ENCODE measurements around the gene ADPRHL1.

Gene ADPRHL1

DNA sequence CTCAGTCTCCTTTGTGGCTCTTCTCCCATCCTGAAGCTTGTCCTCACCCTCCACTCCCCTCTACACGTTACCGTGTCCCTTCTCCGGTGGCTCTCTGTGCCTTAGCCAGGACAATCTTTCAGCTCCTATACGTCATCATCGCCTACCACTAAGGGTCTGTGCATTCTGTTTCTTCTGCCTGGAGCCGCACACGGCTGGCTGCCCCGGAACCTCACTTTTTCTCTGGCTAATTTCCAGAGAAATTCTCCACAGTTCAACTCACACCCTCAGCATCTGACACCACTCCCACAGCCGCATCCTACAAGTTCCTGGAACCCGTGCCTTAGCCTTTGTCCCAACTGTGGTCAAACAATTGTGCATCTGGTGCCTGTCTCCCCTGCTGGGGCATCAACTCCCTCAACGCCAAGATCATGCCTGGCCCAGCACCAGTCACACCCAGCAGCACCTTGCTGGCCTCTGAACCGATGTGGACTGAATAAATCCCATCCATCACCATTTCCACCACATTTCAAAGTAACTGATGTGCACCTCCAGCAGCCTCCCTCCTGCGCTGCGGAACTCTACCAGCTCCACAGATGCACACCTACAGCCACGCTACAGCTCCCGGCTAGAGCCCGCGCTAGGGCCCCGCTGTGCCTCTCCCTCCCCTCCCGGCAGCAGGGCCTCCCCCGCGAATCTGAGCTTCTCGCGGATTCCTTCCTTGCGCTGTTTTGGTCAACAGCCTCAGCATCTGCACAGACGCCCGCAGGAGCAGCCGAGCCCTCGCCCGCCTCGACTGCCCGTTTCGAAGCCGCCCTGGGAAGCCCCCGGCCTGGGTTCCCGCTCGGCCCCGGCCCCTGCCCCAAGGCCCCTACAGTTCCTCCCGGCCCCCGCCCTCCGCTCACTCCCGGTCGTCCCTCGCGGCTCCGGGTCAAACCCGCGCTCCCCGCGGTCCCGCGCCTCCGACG lies 36.5 kb upstream of the ADPRHL1 start:
- H3K27me3 Mint-ChIP-seq (ENCODE audit: low read depth), result no peaks in the 10 kb centered on the region
- H3K27ac Mint-ChIP-seq, result peak overlapping the region; percentile 82
- H3K4me1 Mint-ChIP-seq (ENCODE audit: low read depth), result peaks cover 43% of the 10 kb centered on the region
- peak; percentile 9 for DNase-seq (ENCODE audit: low spot score)
- H3K9me3 Mint-ChIP-seq, result no peaks in the 10 kb centered on the region
- peaks cover 4% of the 10 kb centered on the region for H3K36me3 Mint-ChIP-seq (ENCODE audit: low read depth)
- H3K4me3 Mint-ChIP-seq, result peak overlapping the region; percentile 95

DNA sequence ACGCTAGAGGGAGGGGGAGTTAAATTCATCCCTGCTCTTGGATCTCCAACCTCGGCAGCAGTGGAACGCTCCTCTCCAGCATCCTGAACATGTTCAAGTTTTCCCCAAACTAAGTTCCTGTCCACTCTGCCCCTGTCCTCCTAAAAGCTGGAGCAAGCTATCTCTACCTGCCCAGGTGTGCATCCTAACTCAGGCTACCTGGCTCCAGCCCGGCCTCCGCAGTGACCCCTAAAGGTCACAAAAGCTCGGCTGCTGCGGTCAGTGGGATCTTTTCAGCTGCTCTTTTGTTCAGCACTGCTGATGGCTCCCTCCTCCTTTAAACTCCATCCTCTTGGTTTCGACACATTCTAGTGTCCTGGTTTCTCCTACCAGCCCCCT lies 35.9 kb upstream of the ADPRHL1 start:
- Mint-ChIP-seq H3K9me3 (no peaks in the 10 kb centered on the region), H3K36me3 (ENCODE audit: low read depth) (peaks cover 1% of the 10 kb centered on the region), H3K4me1 (ENCODE audit: low read depth) (peaks cover 40% of the 10 kb centered on the region), H3K27ac (no peak overlapping the region), H3K4me3 (peak overlapping the region; percentile 95), H3K27me3 (ENCODE audit: low read depth) (no peaks in the 10 kb centered on the region)
- no peak for DNase-seq (ENCODE audit: low spot score)

DNA sequence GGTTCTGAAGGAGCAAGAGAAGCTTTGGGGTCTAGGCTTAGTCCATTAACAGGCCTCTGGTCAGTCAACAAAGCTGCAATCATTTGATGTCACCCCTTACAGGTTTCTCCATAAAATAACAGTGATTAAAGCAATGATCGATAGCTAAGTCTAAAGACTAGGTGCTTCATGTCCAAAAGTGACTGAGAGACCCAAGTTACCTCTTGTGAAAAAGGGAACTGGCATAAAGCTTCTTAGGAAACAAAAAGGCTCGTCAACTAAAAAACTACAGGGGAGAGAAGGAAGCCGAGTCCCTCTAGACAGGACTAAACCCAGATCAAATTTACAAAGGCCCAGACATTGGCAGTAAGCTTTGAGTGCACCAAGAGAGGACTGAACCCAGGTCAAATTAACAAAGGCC lies 35.0 kb upstream of the ADPRHL1 start:
- no peak for DNase-seq (ENCODE audit: low spot score)
- H3K9me3 Mint-ChIP-seq, result no peaks in the 10 kb centered on the region
- peak overlapping the region; percentile 3 for H3K4me3 Mint-ChIP-seq
- H3K36me3 Mint-ChIP-seq (ENCODE audit: low read depth), result peaks cover 1% of the 10 kb centered on the region
- no peaks in the 10 kb centered on the region for H3K27me3 Mint-ChIP-seq (ENCODE audit: low read depth)
- H3K27ac Mint-ChIP-seq, result no peak overlapping the region
- H3K4me1 Mint-ChIP-seq (ENCODE audit: low read depth), result peaks cover 32% of the 10 kb centered on the region

DNA sequence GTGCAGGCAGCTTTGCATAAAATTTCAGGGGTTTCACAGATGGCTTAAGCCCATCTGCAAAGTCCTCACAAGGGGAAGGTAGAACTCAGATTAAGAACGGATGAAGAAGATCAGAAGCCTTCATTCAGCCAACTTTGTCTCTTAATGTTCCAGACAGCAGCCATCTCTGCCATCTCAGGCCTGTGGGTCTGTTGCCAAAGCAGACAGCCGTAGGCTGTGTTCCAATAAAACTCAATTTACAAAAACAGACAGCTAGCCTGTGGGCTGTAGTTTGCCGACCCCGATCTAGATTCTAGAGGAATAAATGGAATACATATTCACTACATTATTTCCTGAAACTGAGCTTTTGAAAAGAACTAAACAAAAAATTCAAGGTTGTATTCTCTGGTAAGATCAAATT lies 33.4 kb upstream of the ADPRHL1 start:
- H3K36me3 Mint-ChIP-seq (ENCODE audit: low read depth), result peaks cover 4% of the 10 kb centered on the region
- no peak overlapping the region for H3K4me3 Mint-ChIP-seq
- DNase-seq (ENCODE audit: low spot score), result no peak
- H3K27ac Mint-ChIP-seq, result no peak overlapping the region
- H3K4me1 Mint-ChIP-seq (ENCODE audit: low read depth), result peaks cover 23% of the 10 kb centered on the region
- H3K9me3 Mint-ChIP-seq, result no peaks in the 10 kb centered on the region
- no peaks in the 10 kb centered on the region for H3K27me3 Mint-ChIP-seq (ENCODE audit: low read depth)

DNA sequence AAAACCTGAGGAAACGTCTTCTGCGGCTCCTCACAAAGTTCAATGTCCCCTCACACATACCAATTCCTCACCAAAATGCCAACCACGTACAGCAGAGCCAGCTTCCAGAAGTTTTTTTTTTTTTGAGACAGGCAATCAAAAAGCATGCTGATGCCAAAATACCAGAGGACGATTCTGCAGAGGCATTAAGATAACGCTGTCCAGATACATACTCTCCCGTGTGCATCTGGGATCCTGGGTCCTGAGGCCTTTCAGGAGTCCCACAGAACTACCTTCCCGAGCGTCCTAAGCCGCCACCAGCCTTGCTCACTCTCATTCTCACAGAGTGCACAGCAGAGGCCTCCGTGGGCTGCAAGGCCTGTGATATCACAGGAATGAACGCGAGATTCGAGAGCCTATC lies 32.3 kb upstream of the ADPRHL1 start:
- H3K4me3 Mint-ChIP-seq, result no peak overlapping the region
- peaks cover 4% of the 10 kb centered on the region for H3K36me3 Mint-ChIP-seq (ENCODE audit: low read depth)
- DNase-seq (ENCODE audit: low spot score), result no peak
- no peaks in the 10 kb centered on the region for H3K9me3 Mint-ChIP-seq
- no peak overlapping the region for H3K27ac Mint-ChIP-seq
- H3K4me1 Mint-ChIP-seq (ENCODE audit: low read depth), result peaks cover 22% of the 10 kb centered on the region
- H3K27me3 Mint-ChIP-seq (ENCODE audit: low read depth), result no peaks in the 10 kb centered on the region

DNA sequence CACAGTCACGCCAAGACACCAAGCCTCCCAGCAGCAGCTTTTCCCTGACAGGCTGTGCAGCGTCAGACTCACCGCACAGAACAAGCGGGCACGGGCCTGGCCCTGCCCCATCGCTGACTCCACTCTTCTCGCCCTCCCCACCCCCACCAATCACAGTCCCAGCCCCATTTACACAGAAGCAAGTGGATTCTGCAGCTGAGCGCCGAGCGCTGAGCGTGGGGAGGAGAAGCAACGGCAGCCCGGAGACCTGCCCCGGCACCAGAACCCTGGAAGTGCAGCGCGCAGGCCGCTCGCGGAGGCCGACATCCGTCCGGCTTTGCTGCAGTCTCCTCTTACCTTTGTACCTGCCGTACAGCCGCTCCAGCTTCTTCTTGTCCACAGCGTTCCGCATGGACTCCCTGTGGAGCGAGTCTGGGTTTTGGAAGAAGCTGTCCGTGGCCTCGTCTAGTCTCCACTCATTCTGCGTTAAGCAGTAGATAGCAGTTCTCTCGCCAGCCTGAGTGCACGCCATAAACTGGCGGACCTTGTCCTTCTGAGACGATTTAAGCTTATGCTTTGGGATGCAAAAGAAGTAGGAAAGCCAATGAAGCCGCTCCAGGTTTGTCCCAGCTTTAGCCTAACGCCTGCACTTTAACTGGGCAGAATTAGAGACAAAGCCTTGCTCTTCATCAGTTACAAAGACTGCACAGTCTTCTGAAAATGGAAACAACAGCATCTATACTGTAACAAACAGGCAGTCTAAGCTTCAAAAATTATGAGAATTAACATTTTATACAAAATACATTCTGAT lies 30.4 kb upstream of the ADPRHL1 start:
- Mint-ChIP-seq H3K27ac (no peak overlapping the region), H3K4me3 (no peak overlapping the region), H3K4me1 (ENCODE audit: low read depth) (peaks cover 10% of the 10 kb centered on the region), H3K9me3 (no peaks in the 10 kb centered on the region), H3K27me3 (ENCODE audit: low read depth) (no peaks in the 10 kb centered on the region), H3K36me3 (ENCODE audit: low read depth) (peaks cover 12% of the 10 kb centered on the region)
- no peak for DNase-seq (ENCODE audit: low spot score)

DNA sequence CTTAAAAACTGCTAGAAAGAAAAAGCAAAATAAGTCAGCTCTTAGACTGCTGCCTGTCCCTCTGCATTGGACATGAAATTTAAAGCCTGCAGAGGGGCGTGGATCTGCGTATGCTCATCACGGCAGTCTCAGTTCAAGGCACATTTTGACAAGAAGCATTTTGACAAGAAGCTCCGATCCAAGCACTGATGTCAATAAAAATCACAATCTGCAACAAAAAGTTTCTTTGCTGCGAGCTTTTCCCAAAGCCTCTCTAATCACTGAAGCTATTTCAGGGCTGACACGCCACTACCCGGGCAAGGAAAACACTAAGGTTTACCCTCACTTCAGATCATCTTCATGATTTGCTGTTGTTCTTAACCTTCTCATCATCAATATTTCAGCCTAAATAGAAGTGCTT lies 29.8 kb upstream of the ADPRHL1 start:
- Mint-ChIP-seq H3K36me3 (ENCODE audit: low read depth) (peaks cover 13% of the 10 kb centered on the region), H3K27me3 (ENCODE audit: low read depth) (no peaks in the 10 kb centered on the region), H3K4me1 (ENCODE audit: low read depth) (peaks cover 5% of the 10 kb centered on the region), H3K27ac (no peak overlapping the region), H3K9me3 (no peaks in the 10 kb centered on the region), H3K4me3 (no peak overlapping the region)
- no peak for DNase-seq (ENCODE audit: low spot score)

DNA sequence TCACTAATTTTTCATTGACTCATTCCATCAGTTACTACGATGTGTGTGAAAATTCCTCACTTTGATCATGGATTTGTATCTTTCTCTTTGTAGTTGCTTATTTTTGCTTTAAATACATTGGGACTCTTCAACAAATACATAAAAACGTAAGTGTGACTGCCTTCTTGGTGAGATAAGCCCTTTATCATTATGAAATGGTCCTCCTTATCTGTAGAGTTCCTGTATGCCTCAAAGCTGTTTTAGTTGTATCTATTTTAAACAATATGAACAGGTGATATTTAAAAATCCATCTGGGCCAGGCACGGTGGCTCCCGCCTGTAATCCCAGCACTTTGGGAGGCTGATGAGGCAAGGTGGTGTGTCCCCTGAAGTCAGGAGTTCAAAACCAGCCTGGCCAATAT lies 25.9 kb upstream of the ADPRHL1 start:
- H3K27ac Mint-ChIP-seq, result no peak overlapping the region
- H3K4me3 Mint-ChIP-seq, result no peak overlapping the region
- H3K4me1 Mint-ChIP-seq (ENCODE audit: low read depth), result no peaks in the 10 kb centered on the region
- DNase-seq (ENCODE audit: low spot score), result no peak
- no peaks in the 10 kb centered on the region for H3K27me3 Mint-ChIP-seq (ENCODE audit: low read depth)
- H3K9me3 Mint-ChIP-seq, result no peaks in the 10 kb centered on the region
- H3K36me3 Mint-ChIP-seq (ENCODE audit: low read depth), result peaks cover 24% of the 10 kb centered on the region

DNA sequence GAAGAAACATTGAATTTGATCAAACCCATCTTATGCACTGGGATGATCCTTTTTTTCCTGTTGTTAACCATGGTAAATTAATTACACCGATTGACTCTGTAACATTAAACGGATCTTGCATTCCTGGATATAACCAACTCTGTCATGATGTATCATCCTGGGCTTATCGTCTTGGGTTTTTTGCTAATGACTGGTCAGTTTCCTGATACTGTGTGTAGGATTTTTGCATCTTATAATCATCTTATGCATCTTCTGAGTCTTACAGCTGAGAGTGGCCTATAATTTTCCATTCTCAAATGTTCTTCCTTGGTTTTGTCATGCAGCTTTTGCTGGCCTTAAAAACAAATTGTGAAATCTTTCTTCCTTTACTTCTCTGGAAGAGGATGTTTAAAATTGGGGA lies 24.4 kb upstream of the ADPRHL1 start:
- H3K27ac Mint-ChIP-seq, result no peak overlapping the region
- no peaks in the 10 kb centered on the region for H3K27me3 Mint-ChIP-seq (ENCODE audit: low read depth)
- H3K36me3 Mint-ChIP-seq (ENCODE audit: low read depth), result peaks cover 22% of the 10 kb centered on the region
- no peaks in the 10 kb centered on the region for H3K4me1 Mint-ChIP-seq (ENCODE audit: low read depth)
- H3K9me3 Mint-ChIP-seq, result no peaks in the 10 kb centered on the region
- no peak overlapping the region for H3K4me3 Mint-ChIP-seq
- DNase-seq (ENCODE audit: low spot score), result no peak

DNA sequence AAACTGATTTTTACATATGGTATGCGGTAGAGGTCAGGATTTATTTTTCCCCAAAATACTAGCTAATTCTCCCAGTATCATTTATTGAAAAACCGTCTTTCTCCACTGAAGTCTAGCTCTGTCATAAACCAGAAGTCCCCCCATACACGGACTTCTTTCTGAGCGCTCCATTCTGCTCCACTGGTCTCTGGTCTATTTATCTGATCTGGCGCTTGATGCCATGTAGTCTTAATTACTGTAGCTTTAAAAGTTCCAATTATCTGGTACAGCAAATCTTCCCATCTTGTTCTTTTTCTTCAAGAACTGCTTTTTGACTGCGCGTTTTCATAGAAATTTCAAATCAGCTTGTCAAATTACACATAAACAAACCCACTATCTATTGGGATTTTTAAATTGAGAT lies 23.5 kb upstream of the ADPRHL1 start:
- Mint-ChIP-seq H3K27ac (peak overlapping the region; percentile 36), H3K4me1 (ENCODE audit: low read depth) (no peaks in the 10 kb centered on the region), H3K27me3 (ENCODE audit: low read depth) (no peaks in the 10 kb centered on the region), H3K36me3 (ENCODE audit: low read depth) (peaks cover 22% of the 10 kb centered on the region), H3K4me3 (no peak overlapping the region), H3K9me3 (no peaks in the 10 kb centered on the region)
- DNase-seq (ENCODE audit: low spot score), result no peak

DNA sequence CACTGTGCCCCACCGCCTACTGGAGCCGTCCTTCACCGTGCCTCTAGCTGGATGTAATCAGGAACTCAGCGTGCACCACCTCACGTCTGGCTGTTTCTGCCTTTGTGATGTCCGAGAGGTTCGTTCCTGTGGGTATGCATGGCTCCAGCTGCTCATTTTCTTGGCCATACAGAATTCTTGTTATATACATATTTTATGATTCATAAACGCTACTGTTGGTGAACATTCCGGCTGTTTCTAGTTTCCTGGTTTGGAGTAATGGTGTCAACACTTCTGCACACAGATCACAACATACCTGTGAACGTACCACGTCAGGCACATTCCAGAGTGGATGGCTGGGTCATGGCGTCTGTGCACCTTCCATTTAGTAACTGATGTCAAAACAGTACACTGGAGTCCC lies 22.6 kb upstream of the ADPRHL1 start:
- H3K36me3 Mint-ChIP-seq (ENCODE audit: low read depth), result peaks cover 29% of the 10 kb centered on the region
- no peaks in the 10 kb centered on the region for H3K27me3 Mint-ChIP-seq (ENCODE audit: low read depth)
- no peaks in the 10 kb centered on the region for H3K9me3 Mint-ChIP-seq
- no peak overlapping the region for H3K4me3 Mint-ChIP-seq
- DNase-seq (ENCODE audit: low spot score), result no peak
- H3K27ac Mint-ChIP-seq, result no peak overlapping the region
- H3K4me1 Mint-ChIP-seq (ENCODE audit: low read depth), result no peaks in the 10 kb centered on the region

DNA sequence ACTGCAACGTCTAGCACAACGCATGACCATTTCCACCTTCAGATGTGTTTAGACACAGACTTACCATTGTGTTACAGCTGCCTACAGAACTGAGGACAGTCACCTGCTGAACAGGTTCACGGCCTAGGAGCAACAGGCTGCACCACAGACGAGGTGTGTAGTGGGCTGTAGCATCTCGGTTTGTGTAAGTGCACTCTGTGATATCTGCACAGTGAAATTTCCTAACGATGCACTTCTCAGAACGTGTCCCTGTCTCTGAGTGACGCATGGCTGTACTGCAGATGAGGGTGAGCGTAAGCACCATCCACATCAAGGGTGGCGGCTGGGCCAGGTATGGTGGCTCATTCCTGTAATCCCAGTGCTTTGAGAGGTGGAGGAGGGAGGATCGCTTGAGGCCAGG lies 22.0 kb upstream of the ADPRHL1 start:
- Mint-ChIP-seq H3K36me3 (ENCODE audit: low read depth) (peaks cover 27% of the 10 kb centered on the region), H3K4me1 (ENCODE audit: low read depth) (no peaks in the 10 kb centered on the region), H3K4me3 (no peak overlapping the region), H3K9me3 (no peaks in the 10 kb centered on the region), H3K27ac (no peak overlapping the region), H3K27me3 (ENCODE audit: low read depth) (no peaks in the 10 kb centered on the region)
- no peak for DNase-seq (ENCODE audit: low spot score)

DNA sequence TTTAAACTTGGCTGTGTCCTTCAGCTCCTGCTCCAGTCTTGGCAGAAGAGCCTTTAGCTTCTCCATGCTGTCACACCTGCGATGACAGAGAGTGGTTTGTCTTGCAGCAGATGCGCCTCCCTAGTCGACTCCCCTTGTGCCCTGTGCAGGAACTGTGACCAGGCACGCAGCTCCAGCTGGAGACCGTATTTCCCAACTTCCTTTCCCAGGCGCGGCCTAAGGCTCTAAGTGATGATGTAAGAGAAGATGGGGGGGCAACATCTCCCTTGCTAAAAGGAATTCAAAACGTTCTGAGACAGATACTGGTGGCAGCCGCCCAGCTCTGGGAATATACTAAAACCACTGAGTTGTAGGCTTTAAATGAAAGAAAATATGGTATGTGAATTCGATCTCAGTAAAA lies 20.9 kb upstream of the ADPRHL1 start:
- no peak overlapping the region for H3K27ac Mint-ChIP-seq
- H3K36me3 Mint-ChIP-seq (ENCODE audit: low read depth), result peaks cover 24% of the 10 kb centered on the region
- H3K4me1 Mint-ChIP-seq (ENCODE audit: low read depth), result no peaks in the 10 kb centered on the region
- no peaks in the 10 kb centered on the region for H3K27me3 Mint-ChIP-seq (ENCODE audit: low read depth)
- no peak for DNase-seq (ENCODE audit: low spot score)
- no peak overlapping the region for H3K4me3 Mint-ChIP-seq
- no peaks in the 10 kb centered on the region for H3K9me3 Mint-ChIP-seq

DNA sequence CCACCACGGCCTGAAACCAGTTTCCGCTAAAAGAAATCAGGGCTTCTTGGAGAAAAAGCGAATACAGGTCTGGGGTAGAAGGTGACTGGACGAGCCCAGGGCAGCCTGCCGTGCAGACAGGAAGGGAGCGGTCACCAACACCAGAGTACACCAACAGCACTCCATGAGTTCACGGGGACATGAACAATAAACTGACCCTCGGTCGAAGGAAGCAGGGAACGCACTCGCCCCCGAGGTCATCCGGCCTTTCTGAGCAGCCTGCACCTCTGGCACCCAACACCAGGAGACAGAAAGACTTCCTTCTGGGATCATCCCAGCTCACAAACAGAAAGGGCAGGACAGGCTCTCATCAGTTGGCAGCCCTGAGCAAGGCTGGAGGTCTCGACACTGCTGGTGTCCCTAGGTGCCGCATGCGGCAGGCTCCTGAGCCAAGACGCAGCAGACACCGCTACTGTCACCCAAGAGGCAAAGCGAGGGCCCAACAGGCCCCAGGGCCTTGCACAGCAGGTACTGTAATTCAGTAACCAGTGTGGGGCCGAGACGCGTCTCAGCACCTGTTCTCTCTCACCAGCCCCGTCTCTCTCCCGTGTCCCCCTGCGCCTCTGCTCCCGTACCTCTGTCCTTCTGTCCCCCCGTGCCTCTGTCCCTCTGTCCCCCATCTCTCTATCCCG lies 19.2 kb upstream of the ADPRHL1 start:
- Mint-ChIP-seq H3K4me3 (no peak overlapping the region), H3K27me3 (ENCODE audit: low read depth) (no peaks in the 10 kb centered on the region), H3K9me3 (no peaks in the 10 kb centered on the region), H3K4me1 (ENCODE audit: low read depth) (no peaks in the 10 kb centered on the region), H3K27ac (no peak overlapping the region), H3K36me3 (ENCODE audit: low read depth) (peaks cover 20% of the 10 kb centered on the region)
- DNase-seq (ENCODE audit: low spot score), result no peak
